PC-3 (cell line): Measurements from ENCODE around the gene CCDC102A. TPM values are rescaled to one million over a fixed set of nuclear protein-coding genes. Genes with fewer than 3 reads are reported as not detected.

Experiments
- ATAC-seq: fragments of 200-7000 bp; cut with Tn5 transposase; 2 replicates; pipeline ENCODE4 v1.9.1; 2020; ENCODE audit warnings: mild to moderate bottlenecking, moderate library complexity
- BruUV-seq: library from RNA; stranded (reverse); fragments of 400-500 nt; replicated peaks from 2 replicates; lab custom pipeline; 2021; lab: Mats Ljungman, UMichigan
- CTCF ChIA-PET: fragments of 300-600 bp; sonication (Branson Sonifier 250); formaldehyde crosslinking; loops from one replicate; lab custom pipeline; 2022; ENCODE audit warnings: antibody characterized with exemption; lab: Charles Lee
- POLR2A ChIA-PET: fragments of 300-600 bp; sonication (Branson Sonifier 250); formaldehyde crosslinking; loops from one replicate; lab custom pipeline; 2022; ENCODE audit warnings: antibody characterized with exemption; ENCODE audit not compliant: unreplicated experiment; lab: Charles Lee
- DNase-seq: peaks from one replicate; pipeline ENCODE4 v3.0.0-alpha.2; 2015
- H2AFZ ChIP-seq: fragments of 300-600 bp; sonication (generic); 2 replicates; pipeline ENCODE4 v1.6.0; 2016; ENCODE audit warnings: antibody characterized with exemption, low read length
- H3F3A ChIP-seq: fragments of 300-600 bp; sonication (generic); one replicate; pipeline ENCODE4 v1.6.0; 2017; ENCODE audit warnings: antibody characterized with exemption, low read length, control low read depth, mild to moderate bottlenecking; ENCODE audit not compliant: unreplicated experiment
- H3K27ac ChIP-seq: fragments of 300-600 bp; sonication (generic); 2 replicates; pipeline ENCODE4 v1.5.1; 2016; ENCODE audit warnings: mild to moderate bottlenecking, low read length
- H3K27me3 ChIP-seq: fragments of 300-600 bp; sonication (generic); 2 replicates; pipeline ENCODE4 v1.6.1; 2016; ENCODE audit warnings: low read length, mixed read lengths
- H3K36me3 ChIP-seq: fragments of 300-600 bp; sonication (generic); 2 replicates; pipeline ENCODE4 v1.6.1; 2016; ENCODE audit warnings: low read depth, mixed run types, low read length, mixed read lengths
- H3K4me1 ChIP-seq: fragments of 300-600 bp; sonication (generic); 2 replicates; pipeline ENCODE4 v1.5.1; 2016; ENCODE audit warnings: low read length; ENCODE audit not compliant: insufficient read depth
- H3K4me2 ChIP-seq: fragments of 300-600 bp; sonication (generic); 2 replicates; pipeline ENCODE4 v1.6.0; 2016; ENCODE audit warnings: low read length
- H3K4me3 ChIP-seq: fragments of 300-600 bp; sonication (generic); 2 replicates; pipeline ENCODE4 v1.5.1; 2016; ENCODE audit warnings: mild to moderate bottlenecking, low read length, mixed read lengths
- H3K79me2 ChIP-seq: fragments of 300-600 bp; sonication (generic); 2 replicates; pipeline ENCODE4 v1.6.1; 2017; ENCODE audit warnings: low read length, mixed read lengths
- H3K9ac ChIP-seq: fragments of 300-600 bp; sonication (generic); 2 replicates; pipeline ENCODE4 v1.6.0; 2016; ENCODE audit warnings: mild to moderate bottlenecking, low read length
- H3K9me2 ChIP-seq: fragments of 300-600 bp; sonication (generic); replicated peaks from 2 replicates; pipeline ENCODE4 v1.6.1; 2016; ENCODE audit warnings: mixed run types, low read length, mixed read lengths
- H3K9me3 ChIP-seq: fragments of 300-600 bp; sonication (generic); 2 replicates; pipeline ENCODE4 v1.6.1; 2016; ENCODE audit warnings: low read length, mixed read lengths
- H4K20me1 ChIP-seq: fragments of 300-600 bp; sonication (generic); 2 replicates; pipeline ENCODE4 v1.6.1; 2016; ENCODE audit warnings: low read length, mixed read lengths
- EZH2 ChIP-seq: fragments of 300-600 bp; sonication (generic); IDR thresholded peaks from one replicate; pipeline ENCODE4 v1.6.1; 2017; ENCODE audit warnings: antibody characterized with exemption, mild to moderate bottlenecking, low read length; ENCODE audit not compliant: unreplicated experiment
- EZH2phosphoT487 ChIP-seq: fragments of 300-600 bp; sonication (generic); IDR thresholded peaks from 2 replicates; pipeline ENCODE4 v1.6.1; 2018; ENCODE audit warnings: mild to moderate bottlenecking, antibody characterized with exemption, low read length, borderline replicate concordance
- intact Hi-C: fragments of 100-400 bp; cut with micrococcal nuclease; formaldehyde crosslinking; loops from 2 replicates; pipeline ENCODE4 v1.9.0; 2023
- total RNA-seq: library from RNA; depleted of rRNA; stranded (reverse); fragments of >200 nt; gene quantifications from 2 replicates; pipeline ENCODE4 v1.2.3, GENCODE V29; 2014
- TF ChIP-seq, protein P1 (sequence below): fragments of 300-600 bp; sonication (generic); conservative IDR thresholded peaks from 2 replicates; pipeline ENCODE4 v1.5.1; 2017; ENCODE audit warnings: antibody characterized with exemption, low read depth, mild to moderate bottlenecking, low read length

The CCDC102A gene
- total RNA-seq, 1 experiment from 2014 or later = 12.7 TPM

- no TSS peak for BruUV-seq
- H3F3A ChIP-seq = no peaks in the 10 kb centered on the region
- H3K4me2 ChIP-seq = no peak overlapping the region
- ChIA-PET CTCF (no interaction called here), POLR2A (no interaction called here)
- H3K4me1 ChIP-seq = peaks cover 12% of the 10 kb centered on the region
- H3K9ac ChIP-seq = no peak overlapping the region
- ATAC-seq = no peak
- H3K4me3 ChIP-seq = no peak overlapping the region
- DNase-seq = no peak
- no peak overlapping the region for H2AFZ ChIP-seq
- no peaks in the 10 kb centered on the region for H3K9me2 ChIP-seq
- H3K79me2 ChIP-seq = no peaks in the 10 kb centered on the region
- intact Hi-C loops = no loop called here
- H3K9me3 ChIP-seq = no peaks in the 10 kb centered on the region
- H4K20me1 ChIP-seq = no peaks in the 10 kb centered on the region
- no peaks in the 10 kb centered on the region for H3K27me3 ChIP-seq
- TF ChIP-seq, protein P1, sequence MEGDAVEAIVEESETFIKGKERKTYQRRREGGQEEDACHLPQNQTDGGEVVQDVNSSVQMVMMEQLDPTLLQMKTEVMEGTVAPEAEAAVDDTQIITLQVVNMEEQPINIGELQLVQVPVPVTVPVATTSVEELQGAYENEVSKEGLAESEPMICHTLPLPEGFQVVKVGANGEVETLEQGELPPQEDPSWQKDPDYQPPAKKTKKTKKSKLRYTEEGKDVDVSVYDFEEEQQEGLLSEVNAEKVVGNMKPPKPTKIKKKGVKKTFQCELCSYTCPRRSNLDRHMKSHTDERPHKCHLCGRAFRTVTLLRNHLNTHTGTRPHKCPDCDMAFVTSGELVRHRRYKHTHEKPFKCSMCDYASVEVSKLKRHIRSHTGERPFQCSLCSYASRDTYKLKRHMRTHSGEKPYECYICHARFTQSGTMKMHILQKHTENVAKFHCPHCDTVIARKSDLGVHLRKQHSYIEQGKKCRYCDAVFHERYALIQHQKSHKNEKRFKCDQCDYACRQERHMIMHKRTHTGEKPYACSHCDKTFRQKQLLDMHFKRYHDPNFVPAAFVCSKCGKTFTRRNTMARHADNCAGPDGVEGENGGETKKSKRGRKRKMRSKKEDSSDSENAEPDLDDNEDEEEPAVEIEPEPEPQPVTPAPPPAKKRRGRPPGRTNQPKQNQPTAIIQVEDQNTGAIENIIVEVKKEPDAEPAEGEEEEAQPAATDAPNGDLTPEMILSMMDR = no peak
- TF ChIP-seq EZH2 (no peak), EZH2phosphoT487 (no peak)
- H3K27ac ChIP-seq = no peak overlapping the region
- H3K36me3 ChIP-seq = no peaks in the 10 kb centered on the region
Measured at GRCh38 chr16:57526498-57526897, 9.9 kb downstream of the CCDC102A start.

GRCh38 chr16:57525761-57526160 lies 10.6 kb downstream of the CCDC102A start:
- CTCF ChIA-PET = no interaction called here
- no TSS peak for BruUV-seq
- no peaks in the 10 kb centered on the region for H3K79me2 ChIP-seq

GRCh38 chr16:57522960-57523359 lies 13.4 kb downstream of the CCDC102A start:
- Histone ChIP-seq H3K27ac (no peak overlapping the region), H3K4me3 (no peak overlapping the region), H3K36me3 (no peaks in the 10 kb centered on the region), H3K79me2 (no peaks in the 10 kb centered on the region), H3F3A (no peaks in the 10 kb centered on the region), H2AFZ (no peak overlapping the region), H3K4me1 (no peaks in the 10 kb centered on the region), H3K27me3 (no peaks in the 10 kb centered on the region), H3K9me3 (no peaks in the 10 kb centered on the region), H3K4me2 (no peak overlapping the region), H3K9me2 (no peaks in the 10 kb centered on the region), H3K9ac (no peak overlapping the region), H4K20me1 (no peaks in the 10 kb centered on the region)
- TF ChIP-seq, protein P1 = no peak
- TF ChIP-seq EZH2phosphoT487 = no peak
- POLR2A ChIA-PET = interaction anchor here (0.7 kb wide), 1 partner anchor 212 kb away, joined by 3 read pairs; the partner anchor contains the start of gene KATNB1
- ATAC-seq = no peak
- no TSS peak for BruUV-seq
- intact Hi-C loops = no loop called here
- no peak for DNase-seq
- CTCF ChIA-PET = no interaction called here

More at GRCh38 chr16:57525761-57526160, 10.6 kb downstream of the CCDC102A start:
- no peak overlapping the region for H3K4me3 ChIP-seq
- DNase-seq (no peak), ATAC-seq (no peak)
- peaks cover 12% of the 10 kb centered on the region for H3K4me1 ChIP-seq
- H3K27me3 ChIP-seq = no peaks in the 10 kb centered on the region
- TF ChIP-seq, protein P1 = no peak
- TF ChIP-seq EZH2phosphoT487 (no peak), EZH2 (no peak)
- no peak overlapping the region for H3K9ac ChIP-seq
- POLR2A ChIA-PET = no interaction called here
- no peaks in the 10 kb centered on the region for H3K9me2 ChIP-seq
- H3F3A ChIP-seq = no peaks in the 10 kb centered on the region
- H3K4me2 ChIP-seq = no peak overlapping the region
- no peaks in the 10 kb centered on the region for H3K36me3 ChIP-seq
- H3K9me3 ChIP-seq = no peaks in the 10 kb centered on the region
- no peaks in the 10 kb centered on the region for H4K20me1 ChIP-seq
- intact Hi-C loops = no loop called here
- H2AFZ ChIP-seq = no peak overlapping the region
- H3K27ac ChIP-seq = no peak overlapping the region
